ENCODE results near the gene NMRK2.
"Not testable (repeated sequence)": the region's sequence is repeated elsewhere in the genome, so short reads cannot be mapped to it uniquely, and the experiment has no call there.

NMRK2 gene

GRCh38 chr19:3938300-3938950 lies 5.6 kb downstream of the NMRK2 start:
- DNase-seq, result not testable (repeated sequence)

GRCh38 chr19:3942790-3943409 lies 10.0 kb downstream of the NMRK2 start:
- DNase-seq, result no peak

GRCh38 chr19:3944018-3944721 lies 11.3 kb downstream of the NMRK2 start:
- DNase-seq, result no peak

GRCh38 chr19:3945838-3946237 lies 13.0 kb downstream of the NMRK2 start:
- no peak for DNase-seq

GRCh38 chr19:3947316-3947933 lies 14.6 kb downstream of the NMRK2 start:
- not testable (repeated sequence) for DNase-seq

- no peak for DNase-seq
These were observed 16.4 kb downstream of the NMRK2 start for GRCh38 chr19:3949294-3949693.

- no peak for DNase-seq
These were observed 17.4 kb downstream of the NMRK2 start for GRCh38 chr19:3949997-3950859.

GRCh38 chr19:3950871-3951861 lies 18.3 kb downstream of the NMRK2 start:
- DNase-seq, result peak; percentile 80

GRCh38 chr19:3952755-3953276 lies 19.9 kb downstream of the NMRK2 start:
- not testable (repeated sequence) for DNase-seq

- no peak for DNase-seq
These were observed 21.2 kb downstream of the NMRK2 start for GRCh38 chr19:3954107-3954506.

GRCh38 chr19:3955276-3955675 lies 22.4 kb downstream of the NMRK2 start:
- not testable (repeated sequence) for DNase-seq

GRCh38 chr19:3955688-3956087 lies 22.8 kb downstream of the NMRK2 start:
- no peak for DNase-seq

GRCh38 chr19:3958836-3959765 lies 26.2 kb downstream of the NMRK2 start:
- DNase-seq, result no peak

GRCh38 chr19:3959766-3960131 lies 26.9 kb downstream of the NMRK2 start:
- no peak for DNase-seq

- DNase-seq, result no peak
These were observed 28.1 kb downstream of the NMRK2 start for GRCh38 chr19:3961007-3961406.

GRCh38 chr19:3963458-3964255 lies 30.8 kb downstream of the NMRK2 start:
- no peak for DNase-seq

- no peak for DNase-seq
These were observed 31.7 kb downstream of the NMRK2 start for GRCh38 chr19:3964256-3965194.
